ENCODE results near the gene SH3PXD2B.
A peak's percentile ranks its signal among the peaks of the same experiment; 100 is the strongest.
"Not testable (repeated sequence)": the region's sequence is repeated elsewhere in the genome, so short reads cannot be mapped to it uniquely, and the experiment has no call there.

The SH3PXD2B gene

GRCh38 chr5:172361566-172362238 is 92.6 kb downstream of the SH3PXD2B start:
- DNase-seq: peak; percentile 29

- DNase-seq: no peak
These were observed 96.0 kb downstream of the SH3PXD2B start for GRCh38 chr5:172358345-172358744.

GRCh38 chr5:172356527-172356926 is 97.8 kb downstream of the SH3PXD2B start:
- DNase-seq: no peak

GRCh38 chr5:172356047-172356446 is 98.3 kb downstream of the SH3PXD2B start:
- no peak for DNase-seq

GRCh38 chr5:172353846-172354245 is 100.5 kb downstream of the SH3PXD2B start:
- no peak for DNase-seq

GRCh38 chr5:172353271-172353812 is 101.0 kb downstream of the SH3PXD2B start:
- no peak for DNase-seq

GRCh38 chr5:172352526-172352925 is 101.8 kb downstream of the SH3PXD2B start:
- not testable (repeated sequence) for DNase-seq

- no peak for DNase-seq
These were observed 103.0 kb downstream of the SH3PXD2B start for GRCh38 chr5:172351240-172351778.

GRCh38 chr5:172350212-172351181 is 103.8 kb downstream of the SH3PXD2B start:
- DNase-seq: no peak

- not testable (repeated sequence) for DNase-seq
These were observed 105.6 kb downstream of the SH3PXD2B start for GRCh38 chr5:172348733-172349132.

GRCh38 chr5:172348084-172348483 is 106.2 kb downstream of the SH3PXD2B start:
- no peak for DNase-seq

- no peak for DNase-seq
These were observed 106.8 kb downstream of the SH3PXD2B start for GRCh38 chr5:172347496-172348052.

- DNase-seq: no peak
These were observed 108.4 kb downstream of the SH3PXD2B start for GRCh38 chr5:172345881-172346280.

GRCh38 chr5:172344855-172345409 is 109.4 kb downstream of the SH3PXD2B start:
- DNase-seq: no peak

- no peak for DNase-seq
These were observed 110.6 kb downstream of the SH3PXD2B start for GRCh38 chr5:172343741-172344140.

- DNase-seq: no peak
These were observed 111.4 kb downstream of the SH3PXD2B start for GRCh38 chr5:172342918-172343317.

- no peak for DNase-seq
These were observed 114.8 kb downstream of the SH3PXD2B start for GRCh38 chr5:172339264-172340180.

GRCh38 chr5:172336676-172337285 is 117.5 kb downstream of the SH3PXD2B start:
- DNase-seq: no peak

- no peak for DNase-seq
These were observed 118.1 kb downstream of the SH3PXD2B start for GRCh38 chr5:172336264-172336663.

- DNase-seq: no peak
These were observed 118.6 kb downstream of the SH3PXD2B start for GRCh38 chr5:172335721-172336120.

- no peak for DNase-seq
These were observed 119.7 kb downstream of the SH3PXD2B start for GRCh38 chr5:172334641-172335040.
